Stimulated activated CD4-positive, alpha-beta T cell treated with anti-CD3 and anti-CD28 coated beads, Interleukin-4, amount 100 ng/mL, for 24 hours (primary cell): Measurements from ENCODE around the gene HSPH1.
"Not testable (repeated sequence)": the region's sequence is repeated elsewhere in the genome, so short reads cannot be mapped to it uniquely, and the experiment has no call there.

Experiments used
- DNase-seq: peaks from one replicate; pipeline ENCODE4 v3.0.0-alpha.2; 2020

Gene HSPH1

DNA sequence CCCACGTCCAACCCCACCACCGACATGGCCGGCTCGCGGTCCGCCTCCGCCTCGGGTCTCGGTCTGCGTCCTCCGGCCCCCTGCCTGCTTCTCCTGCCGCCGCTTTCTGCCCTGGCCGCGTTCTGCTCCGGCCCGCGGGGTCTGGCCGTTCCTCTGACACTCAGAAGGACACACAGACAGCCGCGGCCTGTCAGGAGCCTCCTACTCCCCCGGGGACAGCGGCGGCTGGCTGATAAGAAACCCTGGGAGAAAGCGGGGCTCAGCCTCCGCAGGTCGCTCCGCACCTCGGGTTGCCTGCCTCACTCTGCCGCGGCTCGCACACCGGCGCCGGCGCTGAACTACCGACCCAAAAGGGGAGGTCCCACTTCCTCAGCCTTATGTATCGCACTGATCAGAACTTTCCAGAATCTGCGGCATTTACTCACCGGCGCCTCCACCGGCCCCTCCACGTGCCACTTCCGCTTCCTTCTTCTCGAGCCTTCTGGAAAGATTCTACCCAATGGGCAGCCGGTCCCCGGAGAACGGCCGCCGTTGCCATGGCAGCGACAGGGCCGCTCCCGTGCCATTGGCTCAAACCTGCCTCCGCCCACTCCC lies at the start of gene HSPH1:
HSPH1 (minus strand) TSS at position 348 of the 594 bp plus-strand sequence; CDS start at position 26, 322 bp downstream.
- DNase-seq: peak; percentile 99

DNA sequence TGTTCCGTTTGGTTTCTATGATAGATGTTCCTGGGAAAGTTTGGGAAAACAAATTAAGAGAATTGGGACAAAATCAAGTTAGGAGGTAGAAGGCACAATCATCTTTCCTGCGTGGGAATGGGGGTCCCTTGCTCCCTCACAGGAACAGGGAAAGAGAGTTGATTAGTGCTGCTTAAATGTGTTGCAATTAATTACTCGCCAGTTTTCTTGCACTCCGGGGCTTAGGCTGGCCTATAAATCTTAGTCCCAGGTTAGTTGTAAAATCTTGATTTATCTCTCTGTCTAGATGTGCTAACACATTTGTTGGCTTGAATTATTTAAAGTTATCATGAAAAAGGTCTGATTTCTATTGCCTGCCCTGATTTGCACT lies 48.1 kb upstream of the HSPH1 start:
- no peak for DNase-seq

DNA sequence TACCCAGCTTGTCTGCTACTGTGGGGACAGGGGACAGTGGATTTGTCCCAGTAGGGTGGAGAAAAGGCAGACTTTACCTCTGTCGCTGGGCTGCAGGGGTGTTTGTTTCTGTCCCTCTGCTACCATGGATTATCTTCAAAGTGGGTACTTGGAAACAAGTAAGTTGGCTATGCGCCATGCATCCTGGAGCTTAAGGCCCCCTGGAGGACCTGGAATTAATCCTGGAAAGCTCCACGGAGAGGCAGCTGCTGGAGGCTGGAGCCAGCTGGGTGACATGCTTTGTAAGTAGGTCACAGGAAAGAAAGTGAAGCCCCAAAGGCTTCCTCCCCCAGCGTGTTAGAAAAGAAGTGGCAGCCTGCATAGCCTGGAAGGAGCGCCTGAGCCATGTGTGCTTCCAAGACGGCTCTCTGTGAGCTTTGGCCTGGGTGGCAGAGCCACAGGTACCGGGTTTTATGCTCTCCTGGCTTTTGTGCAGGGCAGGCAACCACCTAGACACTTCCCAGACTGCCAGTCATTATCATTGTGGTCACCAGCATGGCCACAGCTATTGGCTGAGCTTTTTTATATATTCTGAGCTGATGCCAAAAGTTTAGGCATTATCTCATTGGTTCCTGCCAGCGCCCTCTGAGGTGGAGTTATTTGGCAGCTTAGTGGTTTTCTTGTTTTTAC lies 47.6 kb upstream of the HSPH1 start:
- DNase-seq: no peak

DNA sequence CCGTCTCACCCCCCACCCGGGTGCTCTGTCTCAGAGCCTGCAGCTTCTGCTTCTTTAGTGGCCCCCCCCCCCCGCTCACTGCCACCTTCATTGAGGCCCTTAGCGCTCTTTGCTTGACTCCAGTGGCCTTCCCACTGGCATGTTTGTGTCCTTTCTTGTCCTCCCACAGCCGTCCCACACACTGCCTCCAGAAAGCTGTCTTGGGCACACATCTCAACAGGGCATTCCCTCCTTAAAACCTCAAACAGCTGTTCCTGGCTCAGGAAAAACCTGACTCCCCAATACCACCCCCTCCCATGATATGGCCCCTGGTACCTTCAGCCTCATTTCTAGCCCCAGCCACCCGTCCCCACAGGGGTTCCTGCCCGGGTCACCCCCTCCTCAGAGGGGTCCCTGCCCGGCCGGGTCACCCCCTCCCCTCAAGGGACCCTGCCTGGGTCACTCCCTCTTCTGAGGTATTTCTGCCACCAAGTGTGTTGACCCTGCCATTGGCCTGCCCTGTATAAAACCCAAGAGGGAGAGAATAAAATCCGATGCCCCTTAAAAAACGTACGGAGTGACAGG lies 46.9 kb upstream of the HSPH1 start:
- no peak for DNase-seq

DNA sequence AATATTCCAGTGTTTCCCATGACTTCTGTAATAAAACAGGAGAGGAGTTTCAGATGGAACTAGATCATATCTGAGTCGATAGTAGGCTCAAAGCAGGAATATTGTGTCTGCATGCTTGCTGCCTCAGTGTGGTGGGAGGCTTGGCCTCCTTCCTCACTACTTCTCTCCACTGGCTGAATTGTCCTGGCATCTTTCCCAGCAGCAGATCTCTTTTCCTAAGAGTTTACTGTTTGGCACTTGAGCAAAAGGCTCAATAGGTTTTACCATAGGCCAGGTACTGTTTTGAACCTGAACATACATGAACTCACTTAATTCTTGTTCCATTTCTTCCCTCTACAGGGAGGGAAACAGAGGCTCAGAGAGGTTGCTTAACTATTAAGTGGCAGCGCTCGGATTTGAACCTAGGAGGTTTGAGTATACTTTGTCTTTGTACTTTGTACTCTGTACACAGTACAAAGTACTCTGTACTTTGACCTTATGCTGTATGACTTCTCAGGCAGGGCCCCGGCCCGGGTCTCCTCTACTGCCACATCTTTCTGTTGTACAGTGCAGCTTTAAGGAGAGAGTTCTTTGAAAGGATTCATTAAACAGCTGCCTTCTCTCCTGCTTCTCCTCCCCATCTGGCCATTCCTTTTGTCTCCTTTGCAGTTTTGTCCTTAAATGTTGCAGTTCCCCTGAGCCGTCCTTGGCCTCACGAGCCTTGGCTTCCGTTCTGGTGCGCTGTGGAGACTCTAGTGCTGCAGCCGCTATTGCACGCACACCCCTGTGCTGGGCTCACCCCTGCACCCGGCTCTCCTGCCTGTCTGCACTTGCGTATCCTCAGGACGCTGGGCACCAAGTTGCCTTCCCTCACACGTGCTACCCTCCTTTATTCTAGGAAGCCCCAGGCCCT lies 46.2 kb upstream of the HSPH1 start:
- DNase-seq: no peak

DNA sequence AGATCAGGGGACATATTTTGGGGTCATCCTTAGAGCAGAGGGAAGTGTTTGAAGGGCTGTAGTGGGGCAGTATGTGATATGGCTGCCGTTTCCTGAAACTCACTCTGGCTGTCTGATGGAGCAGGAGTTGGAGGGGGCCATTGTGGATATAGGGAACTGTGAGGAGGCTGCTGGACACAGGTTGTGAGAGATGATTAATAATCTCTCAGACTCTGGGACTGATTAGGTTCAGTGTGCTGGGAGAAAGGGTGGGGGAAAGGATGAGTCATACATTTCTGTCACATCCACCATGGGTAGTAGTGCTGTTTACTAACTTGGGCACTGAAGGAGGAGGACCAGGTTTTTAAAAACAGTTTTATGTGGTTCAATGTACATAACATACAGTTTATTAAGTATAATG lies 42.9 kb upstream of the HSPH1 start:
- DNase-seq: peak; percentile 18

DNA sequence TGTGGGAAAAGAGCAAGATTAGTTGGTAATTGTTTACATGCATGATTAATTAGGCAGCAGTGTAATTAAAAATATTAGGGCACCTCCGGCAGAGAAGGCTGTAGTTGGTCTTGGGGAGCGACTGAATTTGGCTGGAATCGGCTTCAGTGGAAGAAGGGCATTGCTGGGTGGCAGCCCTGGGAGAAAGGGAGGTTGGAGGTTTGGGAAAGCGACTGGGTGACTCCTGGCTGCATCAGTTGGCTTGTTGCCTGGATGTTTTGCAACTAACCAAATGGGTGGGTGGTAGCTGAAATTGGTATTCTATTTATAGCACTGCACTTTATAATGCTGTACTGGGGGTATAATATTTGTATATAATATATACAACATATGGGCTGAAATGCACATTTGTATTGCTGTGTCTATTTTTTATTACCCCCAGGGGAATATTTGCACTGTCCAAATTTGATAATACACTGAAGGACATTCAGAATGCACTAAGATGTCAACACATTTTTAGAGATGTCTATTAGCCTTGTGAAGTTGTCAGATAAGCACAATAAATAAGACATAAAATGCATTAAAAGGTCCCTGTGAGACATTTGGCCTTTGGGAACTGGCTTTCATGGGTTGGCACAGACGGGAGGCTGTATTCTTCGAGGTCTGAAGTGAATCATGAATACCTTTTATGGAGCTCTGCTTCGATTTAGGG lies 39.8 kb upstream of the HSPH1 start:
- DNase-seq: no peak

DNA sequence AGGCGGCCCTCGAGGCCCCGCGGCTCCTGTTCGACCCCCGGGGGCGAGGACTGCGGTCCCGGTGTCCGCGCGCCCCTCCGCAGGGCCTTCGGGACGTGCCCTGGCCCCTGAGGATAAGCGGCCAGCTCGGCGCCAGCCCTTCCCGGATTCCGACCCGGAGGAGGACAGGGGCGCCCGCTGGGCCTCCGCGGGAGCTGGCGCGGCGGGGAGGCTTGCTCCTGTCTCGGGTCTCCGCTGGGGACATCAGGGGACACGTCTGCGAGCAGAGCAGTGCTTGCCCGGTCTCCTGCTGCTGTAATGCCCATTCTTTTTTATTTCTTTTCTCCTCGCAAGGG lies 38.9 kb upstream of the HSPH1 start:
- DNase-seq: peak; percentile 30

DNA sequence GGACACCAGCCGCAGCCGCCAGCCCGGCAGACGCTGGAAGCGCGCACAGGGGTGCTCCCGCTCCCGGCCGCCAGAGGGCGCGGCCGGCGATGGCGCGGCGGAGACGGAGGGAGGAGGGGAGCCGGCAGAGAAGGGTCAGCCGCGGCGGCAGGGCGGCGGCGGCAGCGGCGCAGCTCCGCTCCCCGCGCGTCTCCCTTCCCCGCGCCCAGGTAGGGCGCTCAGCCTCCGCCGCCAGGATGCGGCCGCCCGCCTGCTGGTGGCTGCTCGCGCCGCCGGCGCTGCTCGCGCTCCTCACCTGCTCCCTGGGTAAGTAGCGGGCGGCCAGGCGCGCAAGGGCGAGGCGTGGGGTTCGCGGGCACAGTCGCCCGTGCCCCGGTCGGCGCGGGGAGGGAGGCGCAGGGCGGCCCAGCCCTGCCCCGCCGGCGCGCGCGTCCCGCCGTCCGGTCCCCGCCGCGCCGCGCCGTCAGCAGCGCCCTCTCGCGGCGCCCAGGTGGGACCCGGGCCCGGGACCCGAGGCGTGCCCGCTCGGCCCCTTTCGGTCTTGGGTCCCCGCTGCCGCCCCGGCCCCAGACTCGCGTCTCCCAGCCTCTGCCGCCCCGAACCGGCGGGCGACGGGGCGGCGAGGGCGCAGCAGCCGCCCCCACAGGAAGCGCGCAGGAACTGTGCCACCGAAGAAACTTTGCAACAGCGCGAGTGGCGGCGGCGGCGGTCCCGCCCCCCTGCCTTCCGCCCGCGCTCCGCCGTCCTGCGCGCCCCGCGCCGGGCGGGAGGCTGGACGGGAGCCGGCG lies 38.3 kb upstream of the HSPH1 start, which contains the start of gene B3GLCT:
B3GLCT (plus strand) TSS at position 127 of the 788 bp plus-strand sequence; CDS start at position 237, 110 bp downstream.
- peak; percentile 78 for DNase-seq

DNA sequence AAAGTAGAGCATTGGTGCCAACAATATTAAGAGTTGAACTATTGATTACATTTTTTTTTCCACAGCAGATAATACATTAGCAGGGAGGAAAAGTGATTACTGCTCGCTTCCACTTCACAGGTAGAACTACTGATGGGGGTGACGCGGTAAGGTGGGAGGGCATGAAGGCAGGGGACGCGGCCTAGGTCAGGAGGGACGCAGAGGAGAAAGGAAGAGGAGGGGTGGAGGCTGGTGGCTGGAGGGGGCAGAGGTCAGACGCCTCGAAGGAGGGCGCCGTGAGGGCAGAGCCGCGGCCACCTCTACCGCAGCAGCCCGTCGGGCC lies 37.8 kb upstream of the HSPH1 start:
- no peak for DNase-seq

DNA sequence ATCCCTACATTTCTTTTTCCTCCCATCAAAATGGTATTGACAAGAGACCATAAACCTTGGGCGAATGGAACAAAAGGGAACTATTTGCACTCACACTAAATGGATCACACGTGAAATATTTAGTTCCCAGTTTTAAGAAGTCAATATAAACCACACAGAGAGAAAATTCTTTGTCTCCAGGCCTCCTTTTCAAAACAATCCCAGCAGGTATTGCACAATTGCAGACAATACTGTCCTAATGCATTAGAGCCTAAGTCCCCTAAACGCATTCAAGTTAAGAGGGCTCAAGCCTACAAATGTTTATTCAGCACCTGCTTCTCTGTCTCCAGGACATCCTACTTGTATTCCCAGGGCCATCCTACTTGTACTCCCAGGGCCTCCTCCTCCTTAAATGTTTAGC lies 36.8 kb upstream of the HSPH1 start:
- DNase-seq: no peak

DNA sequence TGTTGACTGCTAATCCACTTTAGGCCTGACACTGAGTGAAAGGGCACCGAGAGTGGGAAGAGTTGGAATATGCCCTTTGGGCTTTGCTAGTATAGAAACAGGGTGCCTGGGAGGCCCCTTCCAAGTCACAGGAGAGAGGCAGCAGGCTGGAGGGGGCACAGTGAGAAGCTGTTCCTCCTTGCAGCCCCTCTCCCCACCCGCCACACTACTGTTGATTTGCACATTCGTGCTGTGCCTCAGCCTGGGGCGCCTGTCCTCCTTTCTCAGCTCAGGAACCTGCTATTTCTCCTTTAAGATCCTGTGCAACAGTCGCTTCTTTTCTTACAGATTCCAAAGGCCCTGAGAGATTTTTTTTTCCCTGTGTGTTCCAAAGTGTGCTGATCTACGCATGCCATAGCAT lies 35.3 kb upstream of the HSPH1 start:
- no peak for DNase-seq

DNA sequence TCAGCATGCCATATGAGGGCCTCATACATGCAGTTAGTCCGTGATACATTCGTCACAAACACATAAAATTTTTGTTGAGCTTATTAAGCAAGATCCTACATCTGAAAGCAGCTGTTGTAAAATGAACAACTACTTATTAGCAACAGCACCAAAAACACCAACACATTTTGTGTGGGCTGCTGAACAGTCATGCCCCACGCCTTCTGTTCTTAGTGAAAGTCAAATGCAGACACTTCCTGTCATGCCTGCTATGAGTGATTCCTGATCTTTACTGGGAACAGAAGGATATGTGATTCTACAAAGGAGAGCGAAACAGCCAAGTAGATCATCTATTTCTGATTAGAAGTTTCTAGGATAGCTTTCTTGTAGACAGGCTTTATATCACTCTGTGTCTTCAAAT lies 33.9 kb upstream of the HSPH1 start:
- no peak for DNase-seq

DNA sequence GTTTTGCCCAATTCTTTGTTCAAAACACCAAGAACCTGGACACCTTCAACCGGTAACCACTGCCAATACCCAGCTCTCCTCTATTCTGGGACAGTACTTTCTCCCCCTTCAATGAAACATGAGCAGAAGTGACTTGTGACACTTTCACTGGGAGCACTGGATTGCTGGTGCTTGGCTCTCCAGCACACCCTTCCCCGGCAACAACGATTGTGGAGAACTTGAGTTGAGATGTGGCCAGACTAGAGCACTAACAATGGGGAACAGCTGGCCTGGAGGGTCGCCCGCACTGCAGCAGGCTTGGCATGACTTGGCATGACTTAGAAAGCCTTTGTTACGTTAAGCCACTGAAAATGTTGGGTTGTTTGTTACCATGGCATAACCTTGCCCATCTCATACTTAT lies 30.6 kb upstream of the HSPH1 start:
- no peak for DNase-seq

DNA sequence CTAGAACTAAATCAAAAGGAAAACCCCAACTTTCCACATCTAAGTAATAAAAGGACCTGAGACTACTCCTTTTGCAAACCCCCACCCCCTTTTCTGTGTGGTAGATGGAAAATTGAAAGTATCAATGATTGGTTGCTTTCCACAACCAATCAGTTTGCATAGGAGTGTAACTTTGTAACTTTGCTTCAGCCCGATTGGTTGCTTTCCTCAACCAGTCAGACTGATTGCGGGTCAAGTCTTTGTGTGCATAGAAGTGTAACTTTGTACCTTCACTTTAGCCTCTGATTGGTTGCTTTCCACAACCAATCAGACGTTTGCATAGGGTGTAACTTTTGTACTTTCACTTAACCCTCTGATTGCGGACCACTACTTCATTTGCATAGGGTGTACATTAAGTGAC lies 30.0 kb upstream of the HSPH1 start:
- no peak for DNase-seq

DNA sequence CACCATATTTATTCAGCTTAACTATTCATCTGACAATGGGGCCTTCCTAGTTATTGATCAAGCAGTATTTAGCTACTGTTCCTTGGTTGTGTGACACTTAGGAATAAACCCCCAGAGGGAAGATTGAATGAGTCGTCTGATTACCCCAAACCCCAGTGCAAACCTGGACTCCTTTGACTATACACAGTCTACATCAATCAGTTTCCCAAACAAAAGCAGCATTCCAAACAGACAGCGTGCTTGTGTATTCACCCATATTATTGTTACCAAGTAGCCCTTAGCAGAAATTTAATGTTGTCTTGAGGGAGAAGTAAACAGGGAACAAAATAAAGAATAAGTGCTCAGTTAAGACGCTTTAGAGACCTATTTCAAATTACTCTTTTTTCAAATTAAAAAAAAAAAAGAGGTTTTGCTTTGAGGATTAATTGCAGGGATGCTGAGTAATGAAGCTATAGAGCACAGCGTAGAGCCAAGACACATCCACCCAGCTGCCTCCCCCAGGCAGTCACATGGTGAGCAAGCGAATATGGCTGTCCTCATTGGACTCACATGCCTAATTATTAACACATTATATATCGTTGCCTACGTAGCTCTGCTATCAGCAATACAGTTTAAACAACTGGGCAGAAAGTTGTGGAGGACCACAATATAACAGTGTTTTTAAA lies 23.4 kb upstream of the HSPH1 start:
- no peak for DNase-seq

DNA sequence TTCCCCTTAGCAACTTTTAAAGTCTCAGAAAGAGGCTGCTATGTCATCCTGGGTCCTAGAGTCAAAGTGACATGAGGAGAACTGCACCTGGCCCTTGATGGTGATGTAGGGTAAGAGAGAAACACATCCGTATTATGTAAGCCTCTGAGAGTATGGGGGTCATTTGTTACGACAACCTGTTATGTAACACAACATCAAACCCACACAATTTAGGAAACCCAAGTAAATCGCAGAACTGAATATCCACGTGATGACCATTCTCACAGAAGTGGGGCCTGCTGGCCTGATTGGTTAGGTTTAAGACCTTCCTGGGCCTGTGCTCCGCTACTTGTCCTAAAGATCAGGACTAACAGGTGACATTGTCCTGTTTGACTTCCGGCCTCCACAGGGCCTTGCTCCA lies 22.7 kb upstream of the HSPH1 start:
- DNase-seq: no peak

DNA sequence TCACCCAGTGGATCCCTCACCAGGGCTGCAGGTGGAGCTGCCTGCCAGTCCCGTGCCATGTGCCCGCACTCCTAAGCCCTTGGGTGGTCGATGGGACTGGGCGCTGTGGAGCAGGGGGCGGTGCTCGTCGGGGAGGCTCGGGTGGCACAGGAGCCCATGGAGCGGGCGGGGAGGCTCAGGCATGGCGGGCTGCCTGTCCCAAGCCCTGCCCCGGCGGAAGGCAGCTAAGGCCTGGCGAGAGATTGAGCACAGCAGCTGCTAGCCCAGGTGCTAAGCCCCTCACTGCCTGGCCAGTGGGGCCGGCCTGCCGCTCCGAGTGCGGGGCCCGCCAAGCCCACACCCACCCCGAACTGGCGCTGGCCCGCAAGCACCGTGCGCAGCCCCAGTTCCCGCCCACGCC lies 21.3 kb upstream of the HSPH1 start:
- DNase-seq: no peak

DNA sequence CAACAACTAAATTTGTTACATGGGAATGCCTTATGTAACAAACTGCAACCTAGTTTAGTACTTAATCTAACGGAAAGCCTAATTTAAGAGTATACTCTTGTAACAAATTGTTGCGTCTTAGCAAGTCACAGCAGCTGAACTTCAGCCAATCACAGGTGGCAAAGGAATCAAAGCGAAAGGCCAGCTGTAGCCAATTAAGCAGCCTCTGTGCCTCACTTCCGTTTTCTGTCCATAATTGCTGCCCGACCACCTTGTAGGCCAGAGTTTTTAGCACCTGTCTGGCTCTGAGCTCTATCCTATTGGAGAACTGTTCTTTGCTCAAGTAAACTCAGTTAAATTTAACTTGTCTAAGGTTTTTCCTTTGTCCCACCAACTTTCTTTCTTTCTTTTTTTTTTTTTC lies 18.1 kb upstream of the HSPH1 start:
- no peak for DNase-seq

DNA sequence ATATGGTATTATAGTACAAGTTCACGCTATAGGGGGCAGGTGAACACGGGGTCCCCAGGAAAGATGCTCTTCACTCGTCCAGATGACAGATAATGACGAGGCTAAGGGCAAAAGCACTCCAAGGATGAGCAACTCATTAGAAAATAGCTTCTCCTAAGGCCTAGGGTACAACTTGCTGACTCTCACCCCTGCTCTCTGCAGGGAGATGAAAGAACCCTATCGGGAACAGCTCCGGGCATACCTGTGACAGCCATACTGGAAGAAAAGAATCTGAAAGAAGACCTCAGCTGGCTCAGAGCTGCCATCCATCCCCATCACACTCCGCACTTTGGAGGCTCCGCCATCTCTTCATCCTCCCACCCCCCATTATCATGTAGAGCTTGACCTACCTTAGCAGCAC lies 17.5 kb upstream of the HSPH1 start:
- DNase-seq: no peak

DNA sequence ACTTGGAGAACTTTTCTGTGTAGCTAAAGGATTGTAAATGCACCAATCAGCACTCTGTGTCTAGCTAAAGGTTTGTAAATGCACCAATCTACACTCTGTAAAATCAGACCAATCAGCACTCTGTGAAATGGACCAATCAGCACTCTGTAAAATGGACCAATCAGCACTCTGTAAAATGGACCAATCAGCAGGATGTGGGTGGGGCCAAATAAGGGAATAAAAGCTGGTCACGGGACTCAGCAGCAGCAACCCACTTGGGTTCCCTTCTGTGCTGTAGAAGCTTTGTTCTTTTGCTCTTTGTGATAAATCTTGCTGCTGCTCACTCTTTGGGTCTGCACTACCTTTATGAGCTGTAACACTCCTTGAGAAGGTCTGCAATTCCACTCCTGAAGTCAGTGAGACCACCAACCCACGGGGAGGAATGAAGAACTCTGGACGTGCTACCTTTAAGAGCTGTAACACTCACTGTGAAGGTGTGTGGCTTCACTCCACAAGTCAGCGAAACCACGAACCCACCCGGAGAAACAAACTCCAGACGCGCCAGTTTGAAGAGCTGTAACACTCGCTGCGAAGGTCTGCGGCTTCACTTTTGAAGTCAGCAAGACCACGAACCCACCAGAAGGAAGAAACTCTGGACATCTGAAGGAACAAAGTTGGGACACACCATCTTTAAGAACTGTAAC lies 16.2 kb upstream of the HSPH1 start:
- DNase-seq: not testable (repeated sequence)
